GM12872 (cell line): Measurements from ENCODE around the gene SEL1L.

Experiments used
- CTCF ChIP-seq: IDR thresholded peaks from 3 replicates; pipeline ENCODE4 v1.5.1; 2011; ENCODE audit warnings: low read depth, mild to moderate bottlenecking, low read length, moderate library complexity; ENCODE audit not compliant: insufficient read depth

The SEL1L gene

GRCh38 chr14:81533536-81534343 is at the start of gene SEL1L:
Gene SEL1L, minus strand, starts transcription at chr14:81533853. Its CDS starts 109 bp downstream, at chr14:81533744.
- TF ChIP-seq CTCF = no peak

GRCh38 chr14:81582420-81582819 is 48.8 kb upstream of the SEL1L start:
- no peak for TF ChIP-seq CTCF

- no peak for TF ChIP-seq CTCF
Measured at GRCh38 chr14:81579115-81579514, 45.5 kb upstream of the SEL1L start.

GRCh38 chr14:81571437-81571836 is 37.8 kb upstream of the SEL1L start:
- TF ChIP-seq CTCF = no peak

- TF ChIP-seq CTCF = no peak
Measured at GRCh38 chr14:81567302-81567701, 33.6 kb upstream of the SEL1L start.

- peak; percentile 60 for TF ChIP-seq CTCF
Measured at GRCh38 chr14:81565441-81566290, 32.0 kb upstream of the SEL1L start.

- TF ChIP-seq CTCF = no peak
Measured at GRCh38 chr14:81562818-81563217, 29.2 kb upstream of the SEL1L start.
